Mammary epithelial cell (primary cell): ENCODE measurements around the gene HBG2.

ENCODE experiments used
- CTCF ChIP-seq, 2 donors: IDR thresholded peaks in 1 of 2; conservative IDR thresholded peaks in 1 of 2; 2 replicates each; pipeline ENCODE4 v1.5.1; 2011 to 2012; ENCODE audit warnings: inconsistent platforms in 2 of 2, low read length in 2 of 2, mild to moderate bottlenecking in 2 of 2, control low read depth in 1 of 2, low read depth in 1 of 2; ENCODE audit not compliant: insufficient read depth in 1 of 2; ENCODE audit errors: extremely low read depth in 1 of 2
- EZH2 ChIP-seq: IDR thresholded peaks from 2 replicates; pipeline ENCODE4 v1.6.1; 2012; ENCODE audit warnings: low read length, inconsistent platforms, borderline replicate concordance

- no peak for TF ChIP-seq CTCF (conservative IDR thresholded peaks at IDR 0.05 in 1 of 2, IDR thresholded peaks at IDR 0.05 in 1 of 2; ENCODE audit: extremely low read depth in 1 of 2, insufficient read depth in 1 of 2, low read depth in 1 of 2, low read length in 2 of 2)
- TF ChIP-seq EZH2: no peak
Observed at GRCh38 chr11:5239046-5239445, 15.5 kb downstream of the HBG2 start.
